HG02759 (cell line): ENCODE data around the gene NEK1.
"Not testable (repeated sequence)": the region's sequence is repeated elsewhere in the genome, so short reads cannot be mapped to it uniquely, and the experiment has no call there.

Experiments
- ATAC-seq: cut with Tn5 transposase; IDR thresholded peaks from one replicate; pipeline ENCODE4 v1.9.1; 2021; ENCODE audit warnings: mild to moderate bottlenecking, moderate library complexity; ENCODE audit not compliant: unreplicated experiment

NEK1 gene

DNA sequence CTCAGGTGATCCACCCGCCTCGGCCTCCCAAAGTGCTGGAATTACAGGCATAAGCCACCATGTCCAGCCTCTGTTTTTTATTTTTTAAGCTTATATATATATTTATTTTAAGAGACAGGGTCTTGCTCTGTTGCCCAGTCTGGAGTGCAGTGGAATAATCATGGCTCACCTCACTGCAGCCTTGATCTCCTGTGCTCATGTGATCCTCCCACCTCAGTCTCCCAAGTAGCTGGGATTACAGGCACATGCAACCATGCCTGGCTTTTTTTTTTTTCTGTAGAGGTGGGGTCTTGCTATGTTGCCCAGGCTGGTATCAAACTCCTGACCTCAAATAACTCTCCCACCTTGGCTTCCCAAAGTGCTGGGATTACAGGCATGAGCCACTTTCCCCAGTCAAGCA, 184.7 kb downstream of the NEK1 start:
- not testable (repeated sequence) for ATAC-seq

DNA sequence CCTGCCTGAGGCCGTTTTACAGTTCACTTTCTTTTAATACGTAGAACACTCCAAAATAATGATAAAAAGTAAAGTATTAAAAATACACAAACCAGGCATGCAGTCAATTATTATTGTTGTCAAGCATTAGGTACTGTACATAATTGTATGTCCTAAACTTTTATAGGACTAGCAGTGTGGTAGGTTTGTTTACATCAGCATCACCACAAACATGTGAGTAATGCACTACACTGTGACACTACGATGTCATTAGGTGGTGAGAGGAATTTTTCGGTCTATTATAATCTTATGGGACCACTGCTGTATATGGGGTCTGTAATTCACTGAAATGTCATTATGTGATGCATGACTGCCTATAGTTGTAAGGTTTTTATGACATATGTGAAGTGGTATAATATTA, 192.1 kb downstream of the NEK1 start:
- ATAC-seq = no peak

DNA sequence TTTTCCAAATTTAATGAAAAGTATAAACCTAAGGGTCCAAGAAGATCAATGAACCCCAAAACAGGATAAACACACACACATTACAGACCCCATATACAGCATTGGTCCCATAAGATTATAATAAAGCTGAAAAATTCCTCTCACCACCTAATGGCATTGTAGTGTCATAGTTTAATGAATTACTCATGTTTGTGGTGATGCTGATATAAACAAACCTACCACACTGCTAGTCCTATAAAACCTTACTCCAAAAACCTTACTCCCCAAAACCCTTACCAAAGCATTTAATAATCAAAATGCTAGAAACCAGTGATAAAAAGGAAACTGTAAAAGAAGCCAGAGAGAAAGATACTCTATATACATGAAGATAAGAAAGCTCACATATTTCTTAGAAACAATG, 193.5 kb downstream of the NEK1 start:
- ATAC-seq = no peak

DNA sequence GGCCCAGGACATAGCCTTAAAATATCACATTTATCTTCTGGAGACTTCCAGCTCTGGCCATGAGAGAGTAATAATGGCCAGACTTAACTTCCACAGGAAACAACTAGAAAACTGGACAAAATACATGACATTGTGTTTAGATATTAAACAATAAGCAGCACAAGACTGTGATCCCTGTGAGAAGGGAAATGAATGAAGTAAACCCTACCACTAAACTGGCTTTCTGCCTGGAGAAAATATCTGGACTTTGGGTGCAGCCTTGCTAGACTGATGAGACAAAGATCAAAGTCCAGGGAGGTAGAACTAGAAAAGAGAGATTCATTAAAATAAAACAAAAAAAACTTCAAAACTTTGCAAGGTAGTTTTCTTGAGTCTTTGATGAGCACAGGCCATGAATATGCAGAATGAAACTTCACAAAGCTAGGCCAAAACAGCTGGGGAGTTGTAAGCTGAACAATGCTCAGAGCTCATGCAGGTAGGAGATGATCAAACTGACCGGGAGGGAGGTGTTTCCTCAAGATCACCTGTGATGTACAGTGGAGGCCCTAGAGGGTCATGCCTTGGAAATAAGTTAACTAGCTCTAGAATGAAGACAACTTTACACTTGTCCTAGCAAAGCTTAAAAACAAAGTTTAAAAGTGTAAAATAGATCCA, 194.6 kb downstream of the NEK1 start:
- ATAC-seq = no peak

GRCh38 chr4:169416997-169417396, 195.4 kb downstream of the NEK1 start:
- ATAC-seq = peak; percentile 64

DNA sequence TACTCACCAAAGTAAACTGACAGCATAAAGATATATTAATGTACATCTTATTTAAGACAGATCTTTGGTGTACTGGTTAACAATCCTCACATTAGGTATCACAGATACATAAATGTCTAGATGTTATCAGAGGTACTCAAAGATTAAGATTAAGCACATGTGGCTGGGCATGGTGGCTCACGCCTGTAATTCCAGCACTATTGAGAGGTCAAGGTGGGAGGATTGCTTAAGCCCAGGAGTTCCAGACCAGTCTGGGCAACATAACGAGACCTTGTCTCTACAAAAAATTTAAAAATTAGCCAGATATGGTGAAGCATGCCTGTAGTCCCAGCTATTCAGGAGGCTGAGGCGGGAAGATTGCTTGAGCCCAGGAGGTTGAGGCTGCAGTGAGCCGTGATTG, 195.9 kb downstream of the NEK1 start:
- ATAC-seq = no peak

DNA sequence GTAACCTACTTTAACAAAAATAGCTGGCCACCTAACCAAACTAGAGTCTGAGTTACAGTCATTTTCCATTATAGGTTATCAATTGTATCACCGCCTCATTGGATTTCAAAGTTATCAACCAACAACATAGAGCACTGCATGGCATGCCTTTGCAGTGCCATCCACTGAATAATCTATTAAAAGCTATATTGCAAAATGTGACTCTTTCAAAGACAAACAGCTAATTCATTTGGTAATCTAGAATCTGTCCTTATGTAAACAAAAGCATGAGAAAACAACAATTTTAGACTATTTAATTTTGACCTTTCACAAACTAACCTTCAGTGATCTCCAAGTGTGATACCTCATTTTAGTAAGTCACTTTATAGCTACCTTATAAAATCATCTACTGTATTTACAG, 197.5 kb downstream of the NEK1 start:
- ATAC-seq = no peak

DNA sequence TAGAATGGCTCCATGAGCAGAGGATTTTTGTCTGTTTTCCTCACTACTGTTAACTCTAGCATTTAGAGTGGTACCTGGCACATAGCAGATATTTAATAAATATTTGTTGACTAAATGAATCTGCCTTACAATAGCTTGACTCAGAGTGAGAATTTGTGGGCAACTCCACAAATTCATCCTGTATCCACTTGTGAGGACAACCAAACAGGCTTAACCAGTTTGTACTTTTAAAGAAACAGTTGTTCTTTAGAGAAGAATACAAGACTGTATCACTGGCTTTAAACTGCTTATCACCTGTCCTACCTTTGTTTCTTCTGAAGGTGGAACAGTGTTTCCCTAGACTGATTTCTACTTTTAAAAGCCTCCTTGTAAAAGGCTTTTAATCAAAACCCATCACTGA, 200.3 kb downstream of the NEK1 start:
- ATAC-seq = no peak

DNA sequence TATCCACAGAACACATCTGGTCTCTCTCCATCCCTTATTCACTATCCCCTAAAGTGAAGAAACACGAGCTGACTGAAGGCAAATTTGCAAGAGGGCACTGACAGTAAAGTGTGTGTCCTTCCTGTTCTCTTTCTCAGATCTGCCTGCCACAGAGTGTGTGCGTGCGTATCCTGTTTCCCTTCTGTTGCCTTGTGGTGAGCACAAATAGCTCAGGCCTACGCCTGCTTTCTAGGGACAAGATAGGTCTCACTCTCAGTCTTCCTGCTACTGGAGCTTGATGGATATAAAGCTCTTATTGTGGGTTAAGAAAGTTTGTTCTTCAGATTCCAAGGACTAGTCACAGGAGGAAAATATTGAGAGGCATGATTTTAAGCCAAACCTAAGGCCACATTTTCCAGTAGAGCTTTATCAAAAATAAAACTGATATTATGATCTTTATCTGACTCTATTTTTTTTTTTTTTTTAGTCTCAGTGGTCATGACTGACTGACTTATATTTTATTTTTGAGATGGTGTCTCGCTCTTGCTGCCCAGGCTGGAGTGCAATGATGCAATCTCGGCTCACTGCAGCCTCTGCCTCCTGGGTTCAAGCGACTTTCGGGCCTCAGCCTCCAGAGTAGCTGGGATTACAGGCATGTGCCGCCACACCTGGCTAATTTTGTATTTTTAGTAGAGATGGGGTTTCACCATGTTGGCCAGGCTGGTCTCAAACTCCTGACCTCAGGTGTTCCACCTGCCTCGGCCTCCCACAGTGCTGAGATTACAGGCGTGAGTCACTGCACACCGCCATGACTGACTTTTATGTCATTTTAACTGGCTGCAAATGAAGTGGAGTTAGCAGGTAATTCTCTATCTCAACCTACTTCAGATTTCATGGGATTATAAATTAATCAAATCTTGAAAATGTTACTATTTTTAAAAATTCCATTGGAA, 201.3 kb downstream of the NEK1 start:
- peak; percentile 99 for ATAC-seq

DNA sequence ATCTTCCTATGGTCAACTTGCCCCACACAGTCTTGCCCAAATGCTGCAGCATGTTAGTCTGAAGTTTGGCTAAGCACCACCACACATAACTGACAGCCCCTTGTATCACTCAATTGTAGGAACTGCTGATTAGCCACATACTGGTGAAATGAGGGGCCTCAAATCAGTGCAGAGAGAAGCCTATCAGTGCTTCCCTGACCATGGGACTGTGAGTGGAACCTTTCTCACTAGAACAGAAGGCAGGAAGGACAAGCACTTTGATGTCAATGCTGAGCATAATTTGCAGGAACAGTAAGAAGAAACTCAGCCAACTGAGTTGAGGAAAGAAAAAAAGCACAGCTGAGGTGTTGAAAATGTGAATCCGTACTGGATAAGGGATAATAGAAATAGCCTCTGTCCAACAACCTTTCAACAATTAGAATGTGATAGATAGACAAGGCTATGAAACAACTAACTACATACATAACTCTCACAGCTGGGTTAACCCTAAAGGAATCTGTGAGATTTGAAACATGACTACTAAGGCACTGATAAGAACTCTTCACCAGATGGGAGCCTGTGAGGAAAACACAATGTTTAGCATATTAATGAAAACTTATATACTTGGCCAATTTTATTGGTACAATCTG, 205.1 kb downstream of the NEK1 start:
- no peak for ATAC-seq

GRCh38 chr4:169404960-169405359, 207.4 kb downstream of the NEK1 start:
- ATAC-seq = no peak

- ATAC-seq = no peak
These were observed 211.6 kb downstream of the NEK1 start for GRCh38 chr4:169400832-169401231.

DNA sequence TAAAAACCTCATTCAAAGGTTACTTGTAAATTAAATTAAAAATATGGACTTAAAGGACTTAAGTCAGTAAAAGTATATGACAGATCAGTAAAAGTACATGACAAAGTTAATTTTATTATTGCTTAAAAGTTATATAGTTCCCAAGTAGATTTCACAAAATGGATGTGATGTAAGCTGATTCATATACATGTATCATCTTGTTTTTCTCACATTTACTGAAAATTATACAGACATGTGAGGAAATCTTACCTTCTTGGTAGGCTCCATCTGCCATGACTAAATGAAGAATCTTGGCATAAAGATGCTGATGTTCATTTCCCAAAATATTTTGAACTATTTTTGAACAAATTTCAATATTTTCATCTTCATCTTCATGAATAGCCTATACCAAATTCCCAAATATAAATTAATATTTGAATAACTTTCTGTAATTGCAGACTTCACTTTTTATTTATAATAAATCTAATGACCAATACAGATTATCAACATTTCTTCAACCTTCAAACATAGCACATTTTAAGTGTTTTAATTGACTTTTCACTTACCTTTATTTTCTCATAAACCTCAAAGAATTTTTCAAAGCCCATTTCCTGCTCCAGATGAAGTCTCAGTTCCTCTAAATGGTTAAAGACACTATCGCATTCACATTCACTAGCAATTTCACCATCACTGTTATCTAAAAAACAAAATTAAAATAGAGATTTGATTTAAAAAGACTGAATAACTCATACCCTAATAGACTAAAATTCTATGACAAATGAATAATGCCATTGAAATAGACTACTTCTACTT, 212.2 kb downstream of the NEK1 start:
- ATAC-seq = no peak

DNA sequence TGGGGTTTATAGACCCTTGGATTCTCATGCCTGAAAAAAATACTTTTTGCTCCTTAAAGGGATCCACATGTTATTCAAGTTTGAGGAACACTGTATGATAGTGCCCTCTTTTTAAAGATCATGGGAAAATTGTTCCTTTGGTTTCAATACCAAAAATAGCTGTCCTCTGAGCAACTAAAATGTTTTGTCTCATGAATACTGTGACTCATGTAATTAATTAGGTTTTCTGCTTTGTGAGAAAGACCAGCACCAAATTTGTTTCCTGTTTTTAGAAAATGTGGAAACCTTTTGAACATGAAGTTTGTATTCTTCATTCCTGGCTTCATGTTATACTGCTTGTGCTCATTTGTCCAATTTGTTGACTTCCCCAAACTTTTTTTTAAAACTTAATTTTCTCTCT, 214.1 kb downstream of the NEK1 start:
- ATAC-seq = no peak

- no peak for ATAC-seq
These were observed 214.6 kb downstream of the NEK1 start for GRCh38 chr4:169397762-169398161.

DNA sequence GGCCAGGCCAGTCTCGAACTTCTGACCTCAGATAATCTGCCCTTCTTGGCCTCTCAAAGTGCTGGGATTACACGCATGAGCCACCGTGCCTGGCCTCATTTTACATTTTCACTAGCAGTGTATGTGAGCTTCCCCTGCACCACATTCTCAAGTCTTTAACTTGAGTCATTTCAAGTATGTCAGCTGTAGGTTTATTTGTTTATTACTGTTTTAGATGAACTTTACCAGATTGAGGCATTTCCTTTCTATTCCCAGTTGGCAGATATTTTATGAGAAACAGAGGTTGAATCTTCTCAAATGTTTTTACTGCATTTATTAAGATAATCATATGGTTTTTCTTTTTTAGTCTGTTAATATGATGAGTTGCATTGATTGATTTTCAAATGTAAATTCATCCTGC, 227.0 kb downstream of the NEK1 start:
- no peak for ATAC-seq

- ATAC-seq = no peak
These were observed 227.6 kb downstream of the NEK1 start for GRCh38 chr4:169384779-169385178.

DNA sequence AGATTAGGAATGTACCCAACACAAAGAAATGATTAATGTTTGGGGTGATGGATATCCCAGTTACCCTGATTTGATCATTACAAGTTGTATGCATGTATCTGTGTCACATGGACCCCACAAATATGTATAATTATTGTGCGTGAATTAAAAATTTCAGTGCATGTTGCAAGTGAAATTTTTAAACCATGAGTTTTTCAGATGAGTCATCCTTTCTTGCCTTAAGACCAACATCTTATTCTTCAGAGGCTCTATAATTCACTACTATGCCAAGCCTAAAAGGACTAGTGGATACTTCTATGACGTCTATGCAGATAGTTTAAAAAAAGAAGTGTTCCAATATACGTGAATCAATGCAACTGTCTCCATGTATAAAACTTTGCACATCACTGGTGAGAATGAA, 228.7 kb downstream of the NEK1 start:
- ATAC-seq = no peak

DNA sequence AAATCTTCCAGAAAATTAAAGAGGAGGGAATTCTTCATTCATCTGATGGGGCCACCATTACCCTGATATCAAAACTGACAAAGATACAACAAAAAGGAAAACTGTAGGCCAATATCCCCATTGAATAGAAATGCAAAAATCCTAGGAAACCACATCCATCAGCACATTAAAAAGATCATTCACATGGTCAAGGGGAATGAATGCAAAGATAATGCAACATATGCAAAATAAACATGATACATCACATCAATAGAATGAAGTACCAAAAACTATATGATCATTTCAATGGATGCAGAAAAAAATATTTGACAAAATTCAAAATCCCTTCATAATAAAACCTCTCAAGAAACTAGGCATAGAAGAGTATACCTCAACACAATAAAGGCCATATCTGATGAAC, 232.7 kb downstream of the NEK1 start:
- no peak for ATAC-seq

DNA sequence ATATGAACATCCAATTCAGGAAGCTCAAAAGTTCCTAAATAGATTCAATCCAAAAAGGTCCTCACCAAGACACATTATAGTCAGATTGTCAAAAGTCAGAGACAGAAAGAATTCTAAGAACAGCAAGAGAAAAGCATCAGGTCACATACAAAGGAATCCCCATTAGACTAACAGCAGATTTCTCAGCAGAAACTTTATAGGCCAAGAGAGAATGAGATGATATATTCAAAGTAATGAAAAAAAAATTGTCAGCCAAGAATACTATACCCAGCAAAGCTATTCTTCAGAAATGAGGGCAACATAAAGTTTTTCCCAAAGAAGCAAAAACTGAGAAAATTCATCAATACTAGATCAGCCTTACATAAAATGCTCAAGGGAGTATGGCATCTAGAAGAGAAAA, 235.0 kb downstream of the NEK1 start:
- no peak for ATAC-seq

DNA sequence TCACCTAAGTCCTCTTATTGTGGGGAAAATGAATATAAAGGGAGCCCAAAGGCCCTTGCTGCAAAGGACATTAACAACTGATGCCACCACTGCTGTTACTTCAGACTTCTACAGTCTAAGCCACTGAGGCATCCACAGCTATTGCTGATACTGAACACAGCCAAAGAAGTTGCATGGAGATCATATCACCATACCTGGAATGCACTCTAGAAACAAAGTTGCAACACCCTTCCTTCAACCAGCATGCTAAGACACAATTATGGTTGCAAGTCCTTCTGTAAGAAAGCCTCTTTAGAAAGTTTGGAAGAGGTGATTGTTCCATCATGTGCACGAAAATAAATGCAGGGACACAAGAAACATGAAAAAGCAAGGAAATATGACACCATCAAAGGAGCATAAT, 236.0 kb downstream of the NEK1 start:
- ATAC-seq = no peak
